Spleen (tissue), 11 donors: ENCODE data around the gene TSPAN15. TPM values are rescaled to one million over a fixed set of nuclear protein-coding genes. Genes with fewer than 3 reads are reported as not detected.

Source experiments
- DNase-seq: peaks from one replicate; pipeline ENCODE4 v3.0.0-alpha.2; 2020
- H3K27ac ChIP-seq, 8 donors: fragments of 200-600 bp; sonication (generic) in 7 of 8; 1 replicate in 4 of 8; 2 replicates in 4 of 8; pipeline versions ENCODE4 v1.5.0 to v1.8.0; 2016 to 2021; ENCODE audit warnings: inconsistent platforms in 4 of 8, mild to moderate bottlenecking in 4 of 8, moderate library complexity in 1 of 8
- H3K27me3 ChIP-seq, 7 donors: fragments of 200-600 bp; sonication (generic) in 6 of 7; replicated peaks in 1 of 7; 1 replicate in 4 of 7; 2 replicates in 3 of 7; pipeline versions ENCODE4 v1.5.0 to v1.8.0; 2016 to 2021; ENCODE audit warnings: inconsistent platforms in 3 of 7, mild to moderate bottlenecking in 1 of 7
- H3K36me3 ChIP-seq, 6 donors: fragments of 200-600 bp; sonication (generic) in 5 of 6; 1 replicate in 4 of 6; 2 replicates in 2 of 6; pipeline versions ENCODE4 v1.5.0 to v1.8.0; 2016 to 2021; ENCODE audit warnings: inconsistent platforms in 2 of 6
- H3K4me1 ChIP-seq, 6 donors: fragments of 200-600 bp; sonication (generic) in 5 of 6; 1 replicate in 3 of 6; 2 replicates in 3 of 6; pipeline versions ENCODE4 v1.5.0 to v1.8.0; 2016 to 2021; ENCODE audit warnings: inconsistent platforms in 3 of 6
- H3K4me3 ChIP-seq, 8 donors: fragments of 200-600 bp; sonication (generic) in 7 of 8; 1 replicate in 4 of 8; 2 replicates in 4 of 8; pipeline versions ENCODE4 v1.5.0 to v1.8.0; 2016 to 2021; ENCODE audit warnings: inconsistent platforms in 4 of 8, mild to moderate bottlenecking in 4 of 8, moderate library complexity in 2 of 8
- H3K9me3 ChIP-seq, 8 donors: fragments of 200-600 bp; sonication (generic) in 7 of 8; 1 replicate in 4 of 8; 2 replicates in 4 of 8; pipeline versions ENCODE4 v1.5.0 to v1.8.0; 2016 to 2021; ENCODE audit warnings: inconsistent platforms in 4 of 8
- CTCF ChIP-seq, 11 experiments: fragments of 200-600 bp in 7 of 11; fragments of 450-650 bp in 4 of 11; sonication (generic) in 4 of 11; IDR thresholded peaks in 8 of 11; conservative IDR thresholded peaks in 3 of 11; 1 replicate in 7 of 11; 2 replicates in 4 of 11; pipeline versions ENCODE4 v1.4.0 to v1.8.0; 2016 to 2021; ENCODE audit warnings: antibody characterized with exemption in 11 of 11, inconsistent platforms in 4 of 11, mild to moderate bottlenecking in 1 of 11
- POLR2AphosphoS5 ChIP-seq, 3 donors: sonication (generic); formaldehyde crosslinking; IDR thresholded peaks; one replicate each; pipeline ENCODE4 v1.5.1; 2017; ENCODE audit warnings: antibody characterized with exemption in 3 of 3
- WGBS, 5 donors: extraction: QIAGEN DNeasy Blood & Tissue Kit in 3 of 5; methylation state at CpG; one replicate each; pipeline versions ENCODE4 v1.1.5 to v1.1.7; 2013 to 2018; 5-methylcytosine and 5-hydroxymethylcytosine counted together
- intact Hi-C: fragments of 100-400 bp; cut with DNase I; formaldehyde crosslinking; loops from one replicate; pipeline ENCODE4 v1.15.0; 2023; ENCODE audit warnings: low total_unique reads
- polyA plus RNA-seq, 3 donors: library from polyadenylated mRNA; stranded (reverse); fragments of 200-250 nt; gene quantifications; one replicate each; pipeline ENCODE4 v1.2.1, GENCODE V29; 2013
- total RNA-seq, 7 donors: library from RNA; depleted of rRNA in 3 of 7; stranded (reverse); fragments of >200 nt in 3 of 7; fragmentation: NEBNext Ultra II Directional in 4 of 7; extraction: Animal tissue kit (Norgen Biotek cat#: 25700) in 4 of 7; gene quantifications; one replicate each; pipeline versions ENCODE4 v1.1.0 to v1.2.1, GENCODE V29; 2016 to 2021
- donor health status: healthy with polysubstance abuse.
- donor health status: DM: no; HTN: no; CAD: no; lungs with moderate emphysema.
- donor health status: DM: no; HTN: no; CAD: no.
- donor health status: Bipolar disorder and iron deficiency.
- donor health status: healthy.
- donor health status: DM: no; HTN: no; CAD: no.
- donor health status: DM: yes; HTN: yes; CAD: no.

Gene TSPAN15
- total and polyA plus RNA-seq, 10 donors = 13.5 to 68.4 (median 41.3) TPM

- peaks cover 0 to 5% (median 0%) of the 10 kb centered on the region in 6 donors for H3K4me1 ChIP-seq
- H3K4me3 ChIP-seq = no peak overlapping the region
- H3K27ac ChIP-seq = no peak overlapping the region
- intact Hi-C loops = no loop called here
- WGBS, 5 donors = 28 to 74% (median 34%) methylated on average over 3 to 6 of the region's 6 CpGs
- no peaks in the 10 kb centered on the region for H3K36me3 ChIP-seq
- TF ChIP-seq POLR2AphosphoS5 (IDR thresholded peaks at IDR 0.05) = no peak
- TF ChIP-seq CTCF (IDR thresholded peaks at IDR 0.05 in 8 of 11, conservative IDR thresholded peaks at IDR 0.05 in 3 of 11) = no peak
- DNase-seq = no peak
- peaks cover 0 to 41% (median 0%) of the 10 kb centered on the region in 7 donors for H3K27me3 ChIP-seq
- H3K9me3 ChIP-seq = peaks cover 6 to 29% (median 21%) of the 10 kb centered on the region in 8 donors
Observed at GRCh38 chr10:69554611-69555010, 103.3 kb downstream of the TSPAN15 start.

Other genes starting within 250 kb of the TSPAN15 start
- 1 to 10 TPM in 2 of 7 donors, under 1 TPM in 4, not detected in 1; 0.43 to 3.0 (median 0.79) TPM for gene HKDC1, start 231.1 kb upstream of the TSPAN15 start, total RNA-seq
- gene HKDC1, start 231.1 kb upstream of the TSPAN15 start, polyA plus RNA-seq = 1 to 10 TPM in 1 of 3 donors, under 1 TPM in 2; 0.26 to 1.1 (median 0.46) TPM
- gene HK1, start 173.0 kb upstream of the TSPAN15 start, total RNA-seq = 100 to 1,000 TPM in 1 of 7 donors, 10 to 100 TPM in 6; 59.3 to 108 (median 81.0) TPM
- gene HK1, start 173.0 kb upstream of the TSPAN15 start, polyA plus RNA-seq = 10 to 100 TPM; 19.0 to 32.5 (median 19.1) TPM
- under 1 TPM in 3 of 7 donors, not detected in 4; 0.25 to 0.52 (median 0.34) TPM for gene TACR2, start 34.5 kb upstream of the TSPAN15 start, total RNA-seq
- gene TACR2, start 34.5 kb upstream of the TSPAN15 start, polyA plus RNA-seq = under 1 TPM; 0.15 to 0.36 (median 0.26) TPM
- gene NEUROG3, start 122.0 kb downstream of the TSPAN15 start, total RNA-seq = not detected
- gene NEUROG3, start 122.0 kb downstream of the TSPAN15 start, polyA plus RNA-seq = under 1 TPM in 2 of 3 donors, not detected in 1; 0.06 TPM
- 1 to 10 TPM in 6 of 7 donors, under 1 TPM in 1; 0.77 to 2.8 (median 1.8) TPM for gene FAM241B, start 178.8 kb downstream of the TSPAN15 start, total RNA-seq
- 1 to 10 TPM; 1.6 to 3.2 (median 1.7) TPM for gene FAM241B, start 178.8 kb downstream of the TSPAN15 start, polyA plus RNA-seq